Measurements from ENCODE around the gene ACTN1.
"Not testable (repeated sequence)": the region's sequence is repeated elsewhere in the genome, so short reads cannot be mapped to it uniquely, and the experiment has no call there.

ACTN1 gene

GRCh38 chr14:68977180-68977717 lies 1.9 kb downstream of the ACTN1 start:
- no peak for DNase-seq (ENCODE audit: low spot score)
- in situ Hi-C loops (cut with MboI; ENCODE audit: low sequenced_read_pairs, unreplicated experiment) = no loop called here
- TF ChIP-seq, protein P1, sequence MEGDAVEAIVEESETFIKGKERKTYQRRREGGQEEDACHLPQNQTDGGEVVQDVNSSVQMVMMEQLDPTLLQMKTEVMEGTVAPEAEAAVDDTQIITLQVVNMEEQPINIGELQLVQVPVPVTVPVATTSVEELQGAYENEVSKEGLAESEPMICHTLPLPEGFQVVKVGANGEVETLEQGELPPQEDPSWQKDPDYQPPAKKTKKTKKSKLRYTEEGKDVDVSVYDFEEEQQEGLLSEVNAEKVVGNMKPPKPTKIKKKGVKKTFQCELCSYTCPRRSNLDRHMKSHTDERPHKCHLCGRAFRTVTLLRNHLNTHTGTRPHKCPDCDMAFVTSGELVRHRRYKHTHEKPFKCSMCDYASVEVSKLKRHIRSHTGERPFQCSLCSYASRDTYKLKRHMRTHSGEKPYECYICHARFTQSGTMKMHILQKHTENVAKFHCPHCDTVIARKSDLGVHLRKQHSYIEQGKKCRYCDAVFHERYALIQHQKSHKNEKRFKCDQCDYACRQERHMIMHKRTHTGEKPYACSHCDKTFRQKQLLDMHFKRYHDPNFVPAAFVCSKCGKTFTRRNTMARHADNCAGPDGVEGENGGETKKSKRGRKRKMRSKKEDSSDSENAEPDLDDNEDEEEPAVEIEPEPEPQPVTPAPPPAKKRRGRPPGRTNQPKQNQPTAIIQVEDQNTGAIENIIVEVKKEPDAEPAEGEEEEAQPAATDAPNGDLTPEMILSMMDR (IDR thresholded peaks at IDR 0.05; ENCODE audit: borderline replicate concordance, control extremely low read depth, extremely low read depth, insufficient read depth, missing control alignments) = no peak

DNA sequence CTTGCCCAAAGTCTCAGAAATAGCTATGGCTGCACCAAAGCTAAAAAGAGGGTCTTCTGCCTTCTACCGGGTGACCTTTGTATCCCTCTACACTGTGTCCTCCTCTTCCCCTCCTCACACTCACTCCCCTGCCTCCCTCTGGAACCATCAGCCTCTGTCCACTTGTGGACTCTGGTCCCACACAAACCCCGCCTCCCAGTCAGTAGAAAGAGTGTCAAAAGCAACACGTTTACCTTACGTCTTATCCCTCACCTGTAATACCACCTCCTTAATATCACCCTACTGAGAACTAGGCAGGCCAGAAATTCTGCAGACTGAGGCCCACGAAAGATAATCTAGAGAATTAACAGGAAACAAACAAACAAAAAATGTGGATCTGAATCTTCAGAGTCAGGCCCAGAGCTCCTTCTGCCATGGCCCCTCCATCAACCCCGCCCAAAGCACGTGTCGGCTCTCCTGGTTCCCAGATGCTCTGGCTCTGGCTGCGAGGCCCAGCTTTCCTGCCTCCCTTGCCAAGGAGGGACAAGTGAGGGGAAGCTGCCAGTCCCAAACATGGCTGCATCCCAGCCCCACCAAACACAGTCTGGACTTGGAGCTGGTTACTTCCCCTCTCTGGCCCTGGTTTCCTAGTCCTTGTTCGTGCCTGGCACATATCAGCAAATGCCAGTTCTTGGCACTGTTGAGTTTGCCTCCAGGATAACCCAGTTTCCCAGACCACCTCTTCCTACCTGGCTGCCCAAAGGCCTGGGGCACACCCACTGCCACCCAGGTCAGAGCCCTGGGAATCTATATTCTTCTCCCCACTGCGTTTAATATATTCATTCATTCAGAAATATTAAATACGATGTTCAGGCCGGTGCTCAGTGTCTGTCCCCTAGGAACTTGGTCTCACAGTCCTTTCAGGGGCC lies 2.7 kb downstream of the ACTN1 start:
- TF ChIP-seq, protein P1 (IDR thresholded peaks at IDR 0.05; ENCODE audit: borderline replicate concordance, control extremely low read depth, extremely low read depth, insufficient read depth, missing control alignments) = no peak
- in situ Hi-C loops (cut with MboI; ENCODE audit: low sequenced_read_pairs, unreplicated experiment) = no loop called here
- DNase-seq (ENCODE audit: low spot score) = no peak

GRCh38 chr14:68975667-68976066 lies 3.4 kb downstream of the ACTN1 start:
- no peak for DNase-seq (ENCODE audit: low spot score)
- in situ Hi-C loops (cut with MboI; ENCODE audit: low sequenced_read_pairs, unreplicated experiment) = no loop called here
- TF ChIP-seq, protein P1 (IDR thresholded peaks at IDR 0.05; ENCODE audit: borderline replicate concordance, control extremely low read depth, extremely low read depth, insufficient read depth, missing control alignments) = no peak

- DNase-seq (ENCODE audit: low spot score) = no peak
- TF ChIP-seq, protein P1 (IDR thresholded peaks at IDR 0.05; ENCODE audit: borderline replicate concordance, control extremely low read depth, extremely low read depth, insufficient read depth, missing control alignments) = no peak
- in situ Hi-C loops (cut with MboI; ENCODE audit: low sequenced_read_pairs, unreplicated experiment) = no loop called here
Measured at GRCh38 chr14:68974759-68975347, 4.2 kb downstream of the ACTN1 start.

- in situ Hi-C loops (cut with MboI; ENCODE audit: low sequenced_read_pairs, unreplicated experiment) = no loop called here
- TF ChIP-seq, protein P1 (IDR thresholded peaks at IDR 0.05; ENCODE audit: borderline replicate concordance, control extremely low read depth, extremely low read depth, insufficient read depth, missing control alignments) = no peak
- no peak for DNase-seq (ENCODE audit: low spot score)
Measured at GRCh38 chr14:68973639-68974038, 5.5 kb downstream of the ACTN1 start.

DNA sequence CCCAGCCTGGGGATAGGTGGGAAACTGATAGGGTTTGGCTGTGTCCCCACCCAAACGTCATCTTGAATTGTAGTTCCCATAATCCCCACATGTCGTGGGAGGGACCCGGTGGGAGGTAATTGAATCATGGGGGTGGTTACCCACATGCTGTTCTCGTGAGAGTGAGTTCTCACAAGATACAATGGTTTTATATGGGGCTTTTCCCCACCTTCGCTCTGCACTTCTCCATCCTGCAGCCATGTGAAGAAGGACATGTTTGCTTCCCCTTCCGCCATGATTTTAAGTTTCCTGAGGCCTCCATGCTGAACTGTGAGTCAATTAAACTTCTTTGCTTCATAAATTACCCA lies 5.9 kb downstream of the ACTN1 start:
- in situ Hi-C loops (cut with MboI; ENCODE audit: low sequenced_read_pairs, unreplicated experiment); DNase-seq (ENCODE audit: low spot score): not testable (repeated sequence)

Measured in GM13976 (cell line).